Hepatic stellate cell (primary cell): ENCODE data around the gene FAM171A2.

Experiments used
- DNase-seq: peaks from one replicate; pipeline ENCODE4 v3.0.0; 2011; ENCODE audit warnings: low spot score

The FAM171A2 gene

GRCh38 chr17:44361292-44362260 is 2.1 kb downstream of the FAM171A2 start:
- no peak for DNase-seq

- DNase-seq: peak; percentile 85
These were observed 2.8 kb downstream of the FAM171A2 start for GRCh38 chr17:44360826-44361225.

- no peak for DNase-seq
These were observed 3.5 kb downstream of the FAM171A2 start for GRCh38 chr17:44360144-44360533.

GRCh38 chr17:44359458-44360143 is 4.1 kb downstream of the FAM171A2 start:
- no peak for DNase-seq

- no peak for DNase-seq
These were observed 4.6 kb downstream of the FAM171A2 start for GRCh38 chr17:44359006-44359405.

GRCh38 chr17:44358066-44358465 is 5.6 kb downstream of the FAM171A2 start:
- DNase-seq: no peak

GRCh38 chr17:44356241-44356640 is 7.4 kb downstream of the FAM171A2 start:
- no peak for DNase-seq

- DNase-seq: no peak
These were observed 8.0 kb downstream of the FAM171A2 start for GRCh38 chr17:44355642-44356099.

- DNase-seq: no peak
These were observed 8.8 kb downstream of the FAM171A2 start for GRCh38 chr17:44354582-44355561.

- peak; percentile 61 for DNase-seq
These were observed 9.9 kb downstream of the FAM171A2 start for GRCh38 chr17:44353672-44354331.

- DNase-seq: no peak
These were observed 10.6 kb downstream of the FAM171A2 start for GRCh38 chr17:44352828-44353671.

- DNase-seq: no peak
These were observed 11.5 kb downstream of the FAM171A2 start for GRCh38 chr17:44351961-44352827.

GRCh38 chr17:44351464-44351863 is 12.2 kb downstream of the FAM171A2 start:
- no peak for DNase-seq

- peak; percentile 89 for DNase-seq
These were observed 12.9 kb downstream of the FAM171A2 start for GRCh38 chr17:44350733-44351226.

GRCh38 chr17:44349553-44350070 is 14.0 kb downstream of the FAM171A2 start:
- DNase-seq: no peak

- no peak for DNase-seq
These were observed 14.7 kb downstream of the FAM171A2 start for GRCh38 chr17:44348988-44349364.

- DNase-seq: peak; percentile 78
These were observed 15.2 kb downstream of the FAM171A2 start for GRCh38 chr17:44348234-44348987.
